Measurements from ENCODE around the gene CDC27.
"Not testable (repeated sequence)": the region's sequence is repeated elsewhere in the genome, so short reads cannot be mapped to it uniquely, and the experiment has no call there.

Gene CDC27

DNA sequence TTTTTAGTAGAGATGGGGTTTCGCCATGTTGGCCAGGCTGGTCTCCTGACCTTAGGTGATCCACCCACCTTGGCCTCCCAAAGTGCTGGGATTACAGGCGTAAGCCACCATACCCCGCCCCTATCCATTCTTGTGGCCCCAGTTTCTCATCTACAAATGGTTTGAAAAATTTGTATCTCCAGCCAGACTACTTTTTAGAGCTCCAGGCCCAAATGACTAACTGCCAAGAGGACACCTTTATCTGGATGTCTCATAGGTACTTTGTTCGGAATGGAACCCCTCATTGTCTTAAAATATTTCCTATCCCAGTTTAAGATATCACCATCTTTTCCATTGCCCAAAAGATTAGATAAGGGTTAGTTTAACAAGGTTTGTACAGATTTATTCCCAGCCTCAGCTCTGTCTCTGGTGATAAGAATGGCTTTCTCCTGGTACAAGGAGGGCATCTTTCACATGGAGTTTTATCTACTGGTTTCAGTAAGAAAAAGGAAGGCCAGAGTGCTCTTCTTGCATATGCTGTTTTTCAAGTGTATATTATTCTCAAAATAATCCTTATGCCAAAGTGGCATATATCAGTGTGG, 4.9 kb upstream of the CDC27 start:
- DNase-seq (ENCODE audit: low spot score): no peak

DNA sequence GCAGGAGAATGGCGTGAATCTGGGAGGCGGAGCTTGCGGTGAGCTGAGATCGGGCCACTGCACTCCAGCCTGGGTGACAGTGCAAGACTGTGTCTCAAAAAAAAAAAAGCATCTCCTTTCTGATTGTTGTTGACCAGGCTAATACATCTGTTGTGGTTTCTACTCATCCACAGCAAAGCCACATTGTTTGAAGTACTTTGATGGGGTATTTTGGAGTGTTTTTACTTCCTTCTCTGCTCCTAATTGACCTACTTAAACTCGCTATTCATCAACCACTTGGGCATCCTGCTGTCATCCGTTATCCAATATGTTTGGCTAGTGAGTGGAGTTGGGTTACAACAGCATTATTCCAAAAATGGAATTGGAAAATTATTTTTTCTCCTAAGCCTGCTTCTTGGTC, 3.5 kb upstream of the CDC27 start:
- DNase-seq (ENCODE audit: low spot score): peak; percentile 32

DNA sequence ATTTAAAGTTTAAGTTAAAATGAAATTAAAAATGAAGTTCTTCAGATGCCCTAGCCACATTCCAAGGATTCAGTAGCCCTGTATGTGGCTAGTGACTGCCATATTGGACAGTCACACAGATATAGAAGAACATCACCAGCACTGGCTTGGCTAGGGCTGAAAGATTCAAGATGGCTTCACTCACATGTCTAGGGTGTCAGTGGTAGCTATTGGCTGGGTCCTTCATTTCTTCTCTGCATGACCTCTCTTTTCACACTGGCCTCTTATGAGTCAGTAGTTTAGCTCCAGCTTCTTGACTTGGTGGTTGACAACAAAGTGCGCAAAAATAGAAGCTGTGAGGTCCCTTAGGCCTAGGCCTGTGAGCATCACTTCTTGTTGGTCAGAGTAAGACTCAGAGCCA, 1.7 kb upstream of the CDC27 start:
- DNase-seq (ENCODE audit: low spot score): no peak

GRCh38 chr17:47190243-47190642, 1.1 kb upstream of the CDC27 start:
- no peak for DNase-seq (ENCODE audit: low spot score)

DNA sequence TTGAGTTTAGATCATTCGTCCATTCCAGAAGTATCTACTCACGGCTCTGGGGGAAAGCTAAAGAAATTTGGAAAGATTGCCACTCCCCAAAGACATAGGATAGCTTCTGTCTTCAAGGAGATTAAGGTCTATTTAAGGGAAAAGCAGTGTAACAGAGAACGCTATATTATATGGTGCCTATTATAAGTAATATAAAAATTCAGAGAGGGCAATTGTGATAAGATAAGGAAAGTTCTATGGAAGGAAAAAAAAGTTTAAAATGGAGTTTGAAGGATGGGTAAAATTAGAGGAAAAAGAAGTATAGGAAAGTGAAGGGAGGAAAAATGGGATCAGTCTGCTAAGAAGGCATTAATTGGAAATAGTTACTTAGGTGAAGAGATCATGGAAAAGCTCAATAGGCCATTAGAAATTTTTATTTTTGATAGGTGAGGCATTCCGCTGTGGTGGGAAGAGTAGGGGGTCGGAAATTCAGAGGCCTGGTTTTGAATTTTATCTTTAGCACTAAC, 690 bp upstream of the CDC27 start:
- DNase-seq (ENCODE audit: low spot score): no peak

GRCh38 chr17:47188271-47188875, 722 bp downstream of the CDC27 start:
- DNase-seq (ENCODE audit: low spot score): peak; percentile 17

- no peak for DNase-seq (ENCODE audit: low spot score)
Observed at GRCh38 chr17:47184681-47185080, 4.4 kb downstream of the CDC27 start.

DNA sequence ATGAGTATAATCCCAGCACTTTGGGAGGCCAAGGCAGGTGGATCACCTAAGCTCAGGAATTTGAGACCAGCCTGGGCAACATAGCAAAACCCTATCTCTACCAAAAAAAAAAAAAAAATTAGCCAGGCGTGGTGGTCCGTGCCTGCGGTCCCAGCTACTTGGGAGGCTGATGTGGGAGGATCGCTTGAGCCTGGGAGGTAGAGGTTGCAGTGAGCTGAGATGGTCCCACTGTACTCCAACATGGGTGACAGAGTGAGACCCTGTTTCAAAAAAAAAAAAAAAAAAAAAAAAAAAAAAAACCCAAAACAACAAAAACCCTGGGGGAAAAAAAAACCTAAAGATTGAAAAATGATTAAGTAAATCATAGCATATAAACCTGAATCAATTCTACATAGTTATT, 8.1 kb downstream of the CDC27 start:
- DNase-seq (ENCODE audit: low spot score): not testable (repeated sequence)

- DNase-seq (ENCODE audit: low spot score): no peak
Observed at GRCh38 chr17:47180337-47180736, 8.8 kb downstream of the CDC27 start.

GRCh38 chr17:47179141-47179540, 10.0 kb downstream of the CDC27 start:
- DNase-seq (ENCODE audit: low spot score): no peak

- no peak for DNase-seq (ENCODE audit: low spot score)
Observed at GRCh38 chr17:47177261-47177660, 11.8 kb downstream of the CDC27 start.

- DNase-seq (ENCODE audit: low spot score): no peak
Observed at GRCh38 chr17:47176389-47176826, 12.7 kb downstream of the CDC27 start.

- DNase-seq (ENCODE audit: low spot score): not testable (repeated sequence)
Observed at GRCh38 chr17:47174823-47175222, 14.3 kb downstream of the CDC27 start.

DNA sequence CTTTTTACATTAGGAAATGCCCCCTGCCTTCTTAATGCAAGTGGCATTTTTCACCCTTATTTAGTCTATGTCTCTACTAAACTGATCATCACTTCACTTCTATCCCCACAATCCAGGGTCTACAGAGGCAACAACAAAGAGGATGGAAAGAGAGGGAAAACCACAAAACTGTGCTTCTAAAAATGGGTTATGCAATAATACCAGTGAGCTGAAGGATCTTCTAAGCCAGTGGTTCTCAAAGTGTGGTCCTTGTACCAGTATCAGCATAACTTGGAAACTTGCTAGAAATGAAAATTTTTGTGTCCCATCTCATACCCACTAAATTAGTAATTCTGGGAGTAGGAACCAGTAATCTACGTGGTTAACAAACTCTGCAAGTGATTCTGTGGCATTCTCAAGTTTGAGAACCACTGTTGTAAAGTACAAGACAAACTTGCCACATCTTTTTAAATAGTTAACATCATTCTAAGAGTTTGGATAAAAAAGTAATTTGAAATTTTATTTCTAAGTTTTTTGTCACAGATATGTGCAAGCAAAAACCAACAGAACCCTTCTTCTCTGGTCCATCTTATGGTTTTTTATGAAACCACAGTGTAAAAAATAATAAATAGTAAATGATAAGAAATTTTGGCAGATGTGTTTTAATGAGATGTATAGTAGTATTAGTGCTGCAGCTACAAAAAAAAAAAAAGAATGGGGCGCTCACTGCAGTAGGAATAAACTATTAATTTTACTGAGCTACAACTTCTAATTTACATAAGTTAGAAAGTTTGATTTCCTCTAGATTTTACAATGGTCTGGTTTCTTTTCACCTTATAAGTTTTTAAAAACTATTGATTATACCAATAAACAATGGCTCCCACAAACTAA, 16.2 kb downstream of the CDC27 start:
- no peak for DNase-seq (ENCODE audit: low spot score)

- no peak for DNase-seq (ENCODE audit: low spot score)
Observed at GRCh38 chr17:47170710-47171109, 18.4 kb downstream of the CDC27 start.

DNA sequence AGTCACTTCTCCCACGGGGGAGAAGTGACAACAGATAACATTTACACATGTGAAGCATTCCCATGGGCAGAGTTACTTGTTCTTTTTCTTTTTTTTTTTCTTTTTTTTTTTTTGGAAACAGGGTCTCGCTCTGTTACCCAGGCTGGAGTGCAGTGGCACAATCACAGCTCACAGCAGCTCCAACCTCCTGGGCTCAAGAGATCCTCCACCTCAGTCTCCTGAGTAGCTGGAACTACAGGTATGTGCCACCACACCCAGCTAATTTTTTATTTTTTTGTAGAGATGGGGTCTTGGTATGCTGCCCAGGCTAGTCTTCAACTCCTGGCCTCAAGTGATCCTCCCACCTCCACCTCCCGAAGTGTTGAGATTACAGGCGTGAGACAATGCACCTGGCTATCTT, 20.2 kb downstream of the CDC27 start:
- DNase-seq (ENCODE audit: low spot score): not testable (repeated sequence)

DNA sequence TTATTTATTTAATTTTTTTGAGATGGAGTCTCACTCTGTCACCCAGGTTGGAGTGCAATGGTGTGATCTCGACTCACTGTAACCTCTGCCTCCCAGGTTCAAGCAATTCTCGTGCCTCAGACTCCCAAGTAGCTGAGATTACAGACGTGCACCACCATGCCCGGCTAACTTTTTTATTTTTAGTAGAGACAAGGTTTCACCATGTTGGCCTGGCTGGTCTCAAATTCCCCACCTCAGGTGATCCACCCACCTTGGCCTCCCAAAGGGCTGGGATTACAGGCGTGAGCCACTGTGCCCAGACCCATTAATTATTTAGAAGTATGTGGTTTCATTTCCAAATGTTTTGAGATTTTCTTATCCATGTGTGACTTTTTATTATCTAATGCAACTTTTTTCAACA, 22.2 kb downstream of the CDC27 start:
- not testable (repeated sequence) for DNase-seq (ENCODE audit: low spot score)

DNA sequence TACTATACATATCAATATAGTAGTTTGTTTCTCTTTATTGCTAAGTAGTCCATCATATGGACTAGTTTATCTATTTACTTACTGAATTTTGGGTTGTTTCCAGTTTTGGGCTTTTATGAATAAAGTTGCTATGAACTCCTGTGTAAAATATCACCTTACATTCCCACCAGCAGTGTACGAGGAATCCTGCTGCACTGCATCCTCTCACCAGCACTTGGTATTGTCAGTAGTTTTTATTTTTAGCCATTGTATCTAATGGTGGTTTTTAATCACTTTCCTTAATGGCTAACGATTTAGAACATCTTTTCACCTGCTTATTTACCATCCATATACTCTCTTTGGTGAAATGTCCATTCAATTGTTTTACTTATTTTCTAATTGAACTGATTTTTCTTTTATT, 24.0 kb downstream of the CDC27 start:
- no peak for DNase-seq (ENCODE audit: low spot score)

DNA sequence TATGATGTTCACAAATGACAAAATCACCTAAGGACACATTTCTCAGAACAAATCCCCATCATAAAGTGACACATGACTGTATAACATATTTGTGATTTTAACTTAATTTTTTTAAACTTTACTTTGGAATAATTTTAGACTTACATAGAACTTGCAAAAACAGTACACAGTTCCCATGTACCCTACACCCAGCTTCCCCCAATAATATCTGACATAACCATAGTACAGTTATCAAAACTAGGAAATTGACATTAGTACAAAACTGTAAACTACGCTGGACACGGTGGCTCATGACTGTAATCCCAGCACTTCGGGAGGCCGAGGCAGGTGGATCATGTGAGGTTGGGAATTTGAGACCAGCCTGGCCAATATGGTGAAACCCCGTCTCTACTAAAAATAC, 24.8 kb downstream of the CDC27 start:
- no peak for DNase-seq (ENCODE audit: low spot score)

DNA sequence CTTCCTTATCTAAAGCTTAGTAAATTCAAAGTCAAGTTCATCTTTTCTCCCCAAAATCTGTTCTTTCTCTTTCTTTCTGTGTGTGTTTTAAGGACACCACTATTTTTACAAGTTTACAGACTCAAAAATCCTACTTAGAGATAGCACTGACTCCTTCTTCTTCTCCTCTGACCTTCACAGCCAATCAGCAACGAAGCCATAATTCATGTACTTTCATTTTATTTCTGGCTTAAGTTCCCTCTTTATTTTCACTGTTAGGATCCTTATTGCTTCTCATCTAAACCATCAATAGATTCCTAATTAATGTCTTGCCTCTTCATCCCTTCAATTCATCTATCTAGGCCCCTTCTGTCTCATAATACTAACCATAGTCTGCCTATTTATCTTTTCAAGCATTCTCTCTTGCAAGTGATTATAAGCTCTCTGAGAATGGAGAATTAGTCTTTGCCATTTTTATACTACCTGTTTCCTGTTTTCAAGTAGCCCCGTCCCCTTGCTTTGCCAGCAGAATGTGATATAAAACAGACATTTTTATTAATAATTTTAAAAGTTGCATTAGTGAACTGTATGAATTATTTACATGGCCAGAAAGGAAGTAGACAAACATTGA, 27.0 kb downstream of the CDC27 start:
- DNase-seq (ENCODE audit: low spot score): no peak

DNA sequence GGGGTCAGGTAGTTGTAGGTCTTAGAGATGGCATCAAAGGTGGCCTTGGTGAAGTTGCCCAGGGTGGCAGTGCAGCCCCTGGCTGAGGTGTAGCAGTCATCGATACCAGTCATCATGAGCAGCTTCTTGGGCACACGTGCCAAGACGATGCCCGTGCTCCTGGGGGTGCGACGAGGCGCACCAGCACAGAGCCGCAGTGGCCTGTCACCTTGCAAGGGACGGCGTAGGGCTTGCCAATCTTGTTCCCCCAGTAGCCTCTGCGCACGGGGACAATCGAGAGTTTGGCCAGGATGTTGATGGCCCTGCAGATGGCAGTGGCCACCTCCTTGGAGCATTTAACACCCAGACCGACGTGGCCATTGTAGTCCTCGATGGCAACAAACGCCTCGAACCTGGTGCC, 29.8 kb downstream of the CDC27 start:
- DNase-seq (ENCODE audit: low spot score): no peak

DNA sequence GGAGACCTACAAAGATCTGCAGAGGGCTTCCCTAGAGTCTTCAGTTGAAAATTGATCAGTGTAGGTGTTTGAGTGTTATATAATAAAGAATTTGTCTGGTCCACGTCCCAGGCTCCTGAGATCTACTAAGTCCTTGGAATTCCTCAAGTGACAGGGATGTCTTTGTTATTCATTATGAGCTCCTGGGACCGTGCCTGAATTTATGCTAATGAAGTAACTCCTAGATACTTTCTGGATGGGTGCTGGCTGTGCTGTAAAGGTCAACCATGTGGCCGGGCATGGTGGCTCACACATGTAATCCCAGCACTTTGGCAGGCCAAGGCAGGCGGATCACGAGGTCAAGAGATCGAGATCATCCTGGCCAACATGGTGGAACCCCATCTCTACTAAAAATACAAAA, 43.7 kb downstream of the CDC27 start:
- no peak for DNase-seq (ENCODE audit: low spot score)

GRCh38 chr17:47135235-47135634, 53.9 kb downstream of the CDC27 start:
- no peak for DNase-seq (ENCODE audit: low spot score)

Data from AG08395 (cell line).